Erythroblast (primary cell): ENCODE data around the gene FMNL1.

Source experiments
- GATA1 ChIP-seq: IDR thresholded peaks from 2 replicates; pipeline ENCODE4 v1.6.1; 2011; ENCODE audit warnings: low read depth, mild to moderate bottlenecking, control low read depth, low read length, moderate library complexity
- POLR2A ChIP-seq: IDR thresholded peaks from 2 replicates; pipeline ENCODE4 v1.6.1; 2011; ENCODE audit warnings: mild to moderate bottlenecking, low read length

- TF ChIP-seq POLR2A (no peak), GATA1 (no peak)
These were observed 13.1 kb downstream of the FMNL1 start for GRCh38 chr17:45234641-45235415.
